Astrocyte (in vitro differentiated cells and primary cell): Measurements from ENCODE around the gene SLC66A1. TPM values are rescaled to one million over a fixed set of nuclear protein-coding genes. Genes with fewer than 3 reads are reported as not detected.
A peak's percentile ranks its signal among the peaks of the same experiment; 100 is the strongest.
"Not testable (repeated sequence)": the region's sequence is repeated elsewhere in the genome, so short reads cannot be mapped to it uniquely, and the experiment has no call there.

ENCODE experiments used
- DNase-seq: peaks from one replicate; pipeline ENCODE4 v3.0.0-alpha.2; 2010; ENCODE audit warnings: low read depth
- FAIRE-seq: peaks from 2 replicates; lab custom pipeline; 2011; peaks lifted over from hg19 to GRCh38; lab: Jason Lieb, UNC
- H2AFZ ChIP-seq: 2 replicates; pipeline ENCODE4 v1.6.0; 2012; ENCODE audit warnings: low read depth, low read length, inconsistent platforms
- H3K27ac ChIP-seq: 2 replicates; pipeline ENCODE4 v1.5.1; 2011; ENCODE audit warnings: low read depth, low read length, inconsistent platforms
- H3K27me3 ChIP-seq: 2 replicates; pipeline ENCODE4 v1.6.0; 2011; ENCODE audit warnings: low read length, inconsistent platforms; ENCODE audit not compliant: insufficient read depth
- H3K36me3 ChIP-seq: 2 replicates; pipeline ENCODE4 v1.5.1; 2011; ENCODE audit warnings: low read length, inconsistent platforms; ENCODE audit not compliant: insufficient read depth
- H3K4me1 ChIP-seq: 2 replicates; pipeline ENCODE4 v1.5.1; 2011; ENCODE audit warnings: low read length, inconsistent platforms; ENCODE audit not compliant: insufficient read depth
- H3K4me2 ChIP-seq: 2 replicates; pipeline ENCODE4 v1.6.0; 2012; ENCODE audit warnings: low read length, inconsistent platforms
- H3K4me3 ChIP-seq: 2 replicates; pipeline ENCODE4 v1.5.1; 2011; ENCODE audit warnings: low read depth, mild to moderate bottlenecking, low read length, inconsistent platforms; ENCODE audit not compliant: insufficient read depth
- H3K79me2 ChIP-seq: 2 replicates; pipeline ENCODE4 v1.6.0; 2012; ENCODE audit warnings: mild to moderate bottlenecking, low read length, inconsistent platforms; ENCODE audit not compliant: insufficient read depth
- H3K9ac ChIP-seq: 2 replicates; pipeline ENCODE4 v1.6.0; 2012; ENCODE audit warnings: mild to moderate bottlenecking, low read length, inconsistent platforms
- H3K9me3 ChIP-seq: 2 replicates; pipeline ENCODE4 v1.5.1; 2012; ENCODE audit warnings: low read depth, mild to moderate bottlenecking, low read length, inconsistent platforms; ENCODE audit not compliant: insufficient read depth
- H4K20me1 ChIP-seq: 2 replicates; pipeline ENCODE4 v1.6.0; 2012; ENCODE audit warnings: low read length, inconsistent platforms; ENCODE audit not compliant: insufficient read depth
- H3K27ac Mint-ChIP-seq: one replicate; pipeline ENCODE4 v1.8.0; 2021; ENCODE audit warnings: mild to moderate bottlenecking, mixed read lengths; ENCODE audit not compliant: unreplicated experiment
- H3K27me3 Mint-ChIP-seq: one replicate; pipeline ENCODE4 v1.8.0; 2021; ENCODE audit warnings: low read depth, mixed read lengths; ENCODE audit not compliant: unreplicated experiment
- H3K36me3 Mint-ChIP-seq: one replicate; pipeline ENCODE4 v1.8.0; 2021; ENCODE audit warnings: low read depth, mixed read lengths; ENCODE audit not compliant: unreplicated experiment
- H3K4me1 Mint-ChIP-seq: one replicate; pipeline ENCODE4 v1.8.0; 2021; ENCODE audit warnings: low read depth, mixed read lengths; ENCODE audit not compliant: unreplicated experiment
- H3K4me3 Mint-ChIP-seq: one replicate; pipeline ENCODE4 v1.8.0; 2021; ENCODE audit warnings: mild to moderate bottlenecking, moderate library complexity, mixed read lengths; ENCODE audit not compliant: unreplicated experiment
- H3K9me3 Mint-ChIP-seq: one replicate; pipeline ENCODE4 v1.8.0; 2021; ENCODE audit warnings: mild to moderate bottlenecking, mixed read lengths; ENCODE audit not compliant: unreplicated experiment
- CTCF ChIP-seq: IDR thresholded peaks from 2 replicates; pipeline ENCODE4 v1.5.1; 2011; ENCODE audit warnings: low read depth, mild to moderate bottlenecking, inconsistent platforms, low read length, moderate library complexity; ENCODE audit not compliant: insufficient read depth
- EZH2 ChIP-seq: IDR thresholded peaks from 2 replicates; pipeline ENCODE4 v1.6.1; 2012; ENCODE audit warnings: mild to moderate bottlenecking, low read length, inconsistent platforms; ENCODE audit not compliant: insufficient read depth
- total RNA-seq: library from RNA; stranded (reverse); gene quantifications from 2 replicates; pipeline ENCODE4 v1.2.1, GENCODE V29; 2021

SLC66A1 gene
- total RNA-seq, 1 donor from 2014 or later, result 21.5 TPM

GRCh38 chr1:19274636-19275035 is 37.5 kb upstream of the SLC66A1 start:
- H2AFZ ChIP-seq, result no peak overlapping the region
- H3K79me2 ChIP-seq, result no peaks in the 10 kb centered on the region
- H3K4me1 Mint-ChIP-seq, result no peaks in the 10 kb centered on the region
- H3K4me2 ChIP-seq, result peak overlapping the region; percentile 77
- TF ChIP-seq EZH2, result no peak
- no peak for TF ChIP-seq CTCF
- H3K36me3 Mint-ChIP-seq, result peaks cover 9% of the 10 kb centered on the region
- H3K9me3 ChIP-seq, result peaks cover 3% of the 10 kb centered on the region
- DNase-seq (no peak), FAIRE-seq (no peak)
- no peaks in the 10 kb centered on the region for H3K27me3 ChIP-seq
- no peak overlapping the region for H3K27ac Mint-ChIP-seq
- no peaks in the 10 kb centered on the region for H4K20me1 ChIP-seq
- no peak overlapping the region for H3K9ac ChIP-seq
- H3K27ac ChIP-seq, result no peak overlapping the region
- H3K4me3 Mint-ChIP-seq, result no peak overlapping the region
- peaks cover 17% of the 10 kb centered on the region for H3K27me3 Mint-ChIP-seq
- H3K36me3 ChIP-seq, result no peaks in the 10 kb centered on the region
- no peak overlapping the region for H3K4me3 ChIP-seq
- H3K9me3 Mint-ChIP-seq, result peaks cover 12% of the 10 kb centered on the region
- H3K4me1 ChIP-seq, result no peaks in the 10 kb centered on the region

GRCh38 chr1:19283891-19284290 is 28.2 kb upstream of the SLC66A1 start:
- Histone ChIP-seq H2AFZ (no peak overlapping the region), H3K36me3 (no peaks in the 10 kb centered on the region), H3K4me3 (no peak overlapping the region), H3K9me3 (no peaks in the 10 kb centered on the region), H3K4me2 (no peak overlapping the region), H3K9ac (no peak overlapping the region), H4K20me1 (peaks cover 6% of the 10 kb centered on the region), H3K79me2 (no peaks in the 10 kb centered on the region), H3K4me1 (no peaks in the 10 kb centered on the region), H3K27me3 (no peaks in the 10 kb centered on the region), H3K27ac (no peak overlapping the region)
- Mint-ChIP-seq H3K9me3 (peaks cover 8% of the 10 kb centered on the region), H3K27me3 (peaks cover 9% of the 10 kb centered on the region), H3K36me3 (peaks cover 13% of the 10 kb centered on the region), H3K4me1 (peaks cover 4% of the 10 kb centered on the region), H3K4me3 (no peak overlapping the region), H3K27ac (no peak overlapping the region)
- FAIRE-seq (no peak), DNase-seq (no peak)
- TF ChIP-seq CTCF, result no peak
- no peak for TF ChIP-seq EZH2

GRCh38 chr1:19284881-19285280 is 27.2 kb upstream of the SLC66A1 start:
- H3K36me3 Mint-ChIP-seq, result peaks cover 13% of the 10 kb centered on the region
- H2AFZ ChIP-seq, result no peak overlapping the region
- no peak overlapping the region for H3K27ac ChIP-seq
- H3K27ac Mint-ChIP-seq, result no peak overlapping the region
- no peaks in the 10 kb centered on the region for H3K36me3 ChIP-seq
- no peak overlapping the region for H3K4me2 ChIP-seq
- no peak overlapping the region for H3K9ac ChIP-seq
- H3K4me3 Mint-ChIP-seq, result no peak overlapping the region
- no peaks in the 10 kb centered on the region for H3K27me3 ChIP-seq
- no peaks in the 10 kb centered on the region for H3K79me2 ChIP-seq
- H3K27me3 Mint-ChIP-seq, result peaks cover 18% of the 10 kb centered on the region
- H3K9me3 ChIP-seq, result no peaks in the 10 kb centered on the region
- TF ChIP-seq EZH2 (no peak), CTCF (no peak)
- peaks cover under 1% of the 10 kb centered on the region for H3K9me3 Mint-ChIP-seq
- DNase-seq (no peak), FAIRE-seq (no peak)
- no peaks in the 10 kb centered on the region for H3K4me1 ChIP-seq
- peaks cover 4% of the 10 kb centered on the region for H3K4me1 Mint-ChIP-seq
- H4K20me1 ChIP-seq, result peaks cover 6% of the 10 kb centered on the region
- H3K4me3 ChIP-seq, result no peak overlapping the region

GRCh38 chr1:19285366-19285765 is 26.8 kb upstream of the SLC66A1 start:
- not testable (repeated sequence) for H3K4me1 ChIP-seq, H3K36me3 ChIP-seq, H3K9me3 ChIP-seq, H3K4me3 Mint-ChIP-seq, DNase-seq, H3K4me3 ChIP-seq, H3K79me2 ChIP-seq, H3K27ac Mint-ChIP-seq, H3K4me2 ChIP-seq, H3K27ac ChIP-seq, H2AFZ ChIP-seq, FAIRE-seq, H3K9ac ChIP-seq, H4K20me1 ChIP-seq, H3K4me1 Mint-ChIP-seq, H3K9me3 Mint-ChIP-seq, H3K27me3 ChIP-seq
- H3K27me3 Mint-ChIP-seq, result peaks cover 19% of the 10 kb centered on the region
- peaks cover 13% of the 10 kb centered on the region for H3K36me3 Mint-ChIP-seq
